Measurements from ENCODE around the gene CEP85L.

Gene CEP85L

GRCh38 chr6:118524686-118525085 lies 126.7 kb downstream of the CEP85L start:
- no peaks in the 10 kb centered on the region for H3K79me2 ChIP-seq (ENCODE audit: insufficient read depth, low read depth)
- TF ChIP-seq CTCF (conservative IDR thresholded peaks at IDR 0.05; ENCODE audit: low read depth, low read length), result no peak

GRCh38 chr6:118523216-118523615 lies 128.2 kb downstream of the CEP85L start:
- Histone ChIP-seq H4K20me1 (ENCODE audit: insufficient read depth) (no peaks in the 10 kb centered on the region), H3K4me1 (ENCODE audit: low read depth, poor library complexity, severe bottlenecking) (no peaks in the 10 kb centered on the region), H2AFZ (ENCODE audit: low read depth) (no peak overlapping the region), H3K4me2 (no peak overlapping the region), H3K79me2 (ENCODE audit: insufficient read depth, low read depth) (no peaks in the 10 kb centered on the region), H3K4me3 (IDR thresholded peaks at IDR 0.05; ENCODE audit: insufficient read depth, low read depth, low read length) (no peak overlapping the region), H3K36me3 (ENCODE audit: insufficient read depth) (no peaks in the 10 kb centered on the region), H3K27ac (no peak overlapping the region), H3K9ac (no peak overlapping the region), H3K27me3 (ENCODE audit: insufficient read depth, low read depth) (no peaks in the 10 kb centered on the region)
- TF ChIP-seq CTCF (conservative IDR thresholded peaks at IDR 0.05; ENCODE audit: low read depth, low read length), result no peak

More at GRCh38 chr6:118524686-118525085, 126.7 kb downstream of the CEP85L start:
- Histone ChIP-seq H3K27me3 (ENCODE audit: insufficient read depth, low read depth) (no peaks in the 10 kb centered on the region), H3K4me1 (ENCODE audit: low read depth, poor library complexity, severe bottlenecking) (no peaks in the 10 kb centered on the region), H3K27ac (no peak overlapping the region), H2AFZ (ENCODE audit: low read depth) (no peak overlapping the region), H4K20me1 (ENCODE audit: insufficient read depth) (no peaks in the 10 kb centered on the region), H3K4me2 (no peak overlapping the region), H3K4me3 (IDR thresholded peaks at IDR 0.05; ENCODE audit: insufficient read depth, low read depth, low read length) (no peak overlapping the region), H3K9ac (no peak overlapping the region), H3K36me3 (ENCODE audit: insufficient read depth) (no peaks in the 10 kb centered on the region)

DNA sequence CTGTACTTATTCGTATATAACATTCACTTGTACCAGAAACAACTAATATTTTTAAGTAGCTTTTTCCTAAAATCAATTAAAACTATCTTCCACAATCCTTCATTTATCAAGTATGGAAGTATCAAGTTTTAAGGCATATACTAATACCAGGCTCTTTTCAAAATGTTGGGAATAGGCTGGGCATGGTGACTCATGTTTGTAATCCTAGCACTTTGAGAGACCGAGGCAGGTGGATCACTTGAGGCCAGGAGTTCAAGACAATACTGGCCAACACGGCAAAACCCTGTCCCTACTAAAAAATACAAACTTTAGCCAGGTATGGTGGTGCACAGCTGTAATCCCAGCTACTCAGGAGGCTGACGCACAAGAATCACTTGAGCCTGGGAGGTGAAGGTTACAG lies 129.0 kb downstream of the CEP85L start:
- Histone ChIP-seq H4K20me1 (ENCODE audit: insufficient read depth) (no peaks in the 10 kb centered on the region), H3K4me3 (IDR thresholded peaks at IDR 0.05; ENCODE audit: insufficient read depth, low read depth, low read length) (no peak overlapping the region), H2AFZ (ENCODE audit: low read depth) (no peak overlapping the region), H3K4me1 (ENCODE audit: low read depth, poor library complexity, severe bottlenecking) (no peaks in the 10 kb centered on the region), H3K4me2 (no peak overlapping the region), H3K27ac (no peak overlapping the region), H3K27me3 (ENCODE audit: insufficient read depth, low read depth) (no peaks in the 10 kb centered on the region), H3K36me3 (ENCODE audit: insufficient read depth) (no peaks in the 10 kb centered on the region), H3K9ac (no peak overlapping the region), H3K79me2 (ENCODE audit: insufficient read depth, low read depth) (no peaks in the 10 kb centered on the region)
- no peak for TF ChIP-seq CTCF (conservative IDR thresholded peaks at IDR 0.05; ENCODE audit: low read depth, low read length)

- Histone ChIP-seq H3K27ac (no peak overlapping the region), H3K27me3 (ENCODE audit: insufficient read depth, low read depth) (no peaks in the 10 kb centered on the region)
These were observed 136.7 kb downstream of the CEP85L start for GRCh38 chr6:118514689-118515088.

More at GRCh38 chr6:118514689-118515088, 136.7 kb downstream of the CEP85L start:
- Histone ChIP-seq H3K4me3 (IDR thresholded peaks at IDR 0.05; ENCODE audit: insufficient read depth, low read depth, low read length) (no peak overlapping the region), H3K79me2 (ENCODE audit: insufficient read depth, low read depth) (no peaks in the 10 kb centered on the region), H3K4me1 (ENCODE audit: low read depth, poor library complexity, severe bottlenecking) (no peaks in the 10 kb centered on the region), H3K4me2 (no peak overlapping the region), H3K36me3 (ENCODE audit: insufficient read depth) (no peaks in the 10 kb centered on the region), H4K20me1 (ENCODE audit: insufficient read depth) (no peaks in the 10 kb centered on the region), H3K9ac (no peak overlapping the region), H2AFZ (ENCODE audit: low read depth) (no peak overlapping the region)
- TF ChIP-seq CTCF (conservative IDR thresholded peaks at IDR 0.05; ENCODE audit: low read depth, low read length), result no peak

Data from KMS-11 (cell line).